ENCODE measurements around the gene SLC4A8.
"Not testable (repeated sequence)": the region's sequence is repeated elsewhere in the genome, so short reads cannot be mapped to it uniquely, and the experiment has no call there.

The SLC4A8 gene

GRCh38 chr12:51430196-51430895 is 5.7 kb downstream of the SLC4A8 start:
- DNase-seq: no peak

DNA sequence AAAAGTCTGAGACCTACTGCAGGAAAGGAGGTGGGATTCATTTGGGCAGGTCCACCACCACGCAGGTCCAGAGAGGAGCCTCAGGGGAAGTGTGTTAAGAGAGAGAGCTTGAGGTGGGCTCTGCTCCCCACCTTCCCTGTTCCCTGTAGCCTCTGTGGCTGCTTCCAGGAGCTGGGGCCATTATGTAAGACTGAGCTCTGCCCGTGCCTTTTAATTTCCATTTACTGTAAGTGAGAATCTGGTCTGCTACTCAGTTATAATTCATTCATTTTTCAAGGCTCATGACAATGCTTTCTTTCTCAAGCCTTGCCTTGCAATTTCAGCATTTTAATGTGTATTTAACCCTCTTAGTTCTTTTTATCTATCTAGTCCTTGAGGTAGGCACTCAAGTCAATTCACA is 8.3 kb downstream of the SLC4A8 start:
- DNase-seq: no peak

GRCh38 chr12:51434305-51434704 is 9.7 kb downstream of the SLC4A8 start:
- DNase-seq: no peak

- DNase-seq: no peak
These were observed 12.8 kb downstream of the SLC4A8 start for GRCh38 chr12:51437431-51437830.

GRCh38 chr12:51439330-51439729 is 14.7 kb downstream of the SLC4A8 start:
- DNase-seq: no peak

GRCh38 chr12:51441583-51441982 is 17.0 kb downstream of the SLC4A8 start:
- DNase-seq: no peak

DNA sequence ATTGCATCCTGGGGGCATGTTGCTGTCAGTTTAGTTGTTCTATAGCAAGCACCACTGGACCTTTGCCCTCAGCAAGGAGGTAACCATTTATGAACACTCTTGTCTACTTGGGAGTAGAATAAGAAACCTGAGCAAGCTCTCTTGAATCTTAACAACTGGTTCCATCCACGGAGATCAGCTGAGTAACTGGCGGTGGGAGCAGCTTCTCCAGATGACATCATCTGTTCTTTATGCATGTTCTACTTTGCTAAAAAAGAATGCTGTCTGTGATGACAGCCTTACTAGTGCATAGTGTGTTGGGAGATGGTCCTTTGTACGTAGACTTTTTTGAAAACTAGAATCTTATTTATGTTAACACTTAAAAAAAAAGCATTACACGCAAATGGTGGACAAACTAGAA is 17.7 kb downstream of the SLC4A8 start:
- no peak for DNase-seq

DNA sequence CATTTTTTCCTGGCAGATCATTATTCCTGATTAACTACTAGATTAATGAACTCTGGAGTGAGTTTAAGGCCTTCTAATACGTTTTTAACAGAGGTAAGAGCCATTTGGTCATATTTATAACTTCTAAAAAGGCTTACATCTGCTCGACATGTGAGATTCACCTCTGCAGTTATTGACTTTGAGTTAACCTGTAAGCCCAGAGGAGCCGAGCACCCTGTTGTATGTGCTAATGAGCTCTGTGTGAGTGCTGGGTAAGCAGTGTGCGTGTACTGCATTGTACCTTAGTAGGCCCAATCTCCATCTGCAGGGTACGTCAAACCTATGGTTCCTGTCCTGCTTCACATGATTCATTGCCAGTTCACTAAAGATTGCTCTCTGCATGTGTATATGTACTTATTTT is 18.9 kb downstream of the SLC4A8 start:
- DNase-seq: no peak

DNA sequence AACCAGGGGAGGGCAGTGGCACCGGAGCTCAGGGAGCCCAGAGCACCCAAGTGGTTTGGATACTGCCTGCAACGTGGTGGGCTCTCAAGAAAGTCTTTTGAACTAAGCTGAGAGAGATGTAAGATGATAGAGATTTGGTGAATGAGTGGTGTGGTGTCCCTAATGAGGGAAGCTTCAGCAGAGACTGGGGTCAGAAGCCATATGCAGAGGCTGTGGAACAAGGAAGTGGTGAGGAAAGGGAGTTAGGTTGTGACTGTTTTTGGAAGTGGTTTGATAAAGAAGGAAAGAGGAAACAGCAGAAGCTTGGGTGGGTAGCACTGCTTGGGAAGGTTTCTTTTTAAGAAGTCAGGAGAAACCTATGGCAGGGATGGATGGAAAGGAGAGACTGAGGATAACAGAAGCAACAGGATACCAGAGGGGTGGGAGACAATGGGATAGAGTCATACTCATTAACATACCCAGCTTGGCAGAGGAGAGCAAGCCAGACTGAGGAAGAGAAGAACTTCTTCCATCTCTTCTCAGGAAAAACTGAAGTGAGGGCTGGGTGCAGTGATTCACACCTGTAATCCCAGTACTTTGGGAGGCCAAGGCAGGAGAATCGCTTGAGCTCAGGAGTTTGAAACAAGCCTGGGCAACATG is 24.1 kb downstream of the SLC4A8 start:
- no peak for DNase-seq

DNA sequence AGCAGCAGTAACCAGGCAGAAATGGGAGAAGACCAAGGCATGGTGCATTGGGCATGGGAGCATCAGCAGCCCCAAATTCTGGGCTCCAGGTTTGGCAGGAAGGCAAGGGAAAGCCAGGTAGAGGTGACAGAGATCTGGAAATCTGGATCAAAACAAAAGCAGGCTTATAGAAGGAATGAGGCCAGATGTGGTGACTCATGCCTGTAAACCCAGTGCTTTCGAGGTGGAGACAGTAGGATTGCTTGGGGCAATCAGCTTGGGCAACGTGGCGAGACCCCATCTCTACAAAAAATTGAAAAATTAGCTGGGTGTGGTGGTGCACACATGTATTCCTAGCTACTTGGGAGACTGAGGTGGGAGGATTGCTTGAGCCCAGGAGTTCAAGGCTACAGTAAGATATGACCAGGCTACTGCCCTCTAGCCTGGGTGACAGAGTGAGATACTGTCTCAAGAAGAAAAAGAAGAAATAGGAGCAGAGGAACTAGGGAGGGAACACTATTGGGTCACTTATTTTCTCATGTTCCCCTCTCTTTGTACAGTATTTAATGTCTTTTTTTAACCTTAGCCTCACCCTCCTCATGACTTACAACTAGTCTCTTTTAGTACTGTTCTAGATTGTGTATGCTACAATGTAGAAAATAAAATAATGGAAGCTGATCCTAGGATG is 25.1 kb downstream of the SLC4A8 start:
- no peak for DNase-seq

GRCh38 chr12:51450333-51450732 is 25.7 kb downstream of the SLC4A8 start:
- DNase-seq: no peak

DNA sequence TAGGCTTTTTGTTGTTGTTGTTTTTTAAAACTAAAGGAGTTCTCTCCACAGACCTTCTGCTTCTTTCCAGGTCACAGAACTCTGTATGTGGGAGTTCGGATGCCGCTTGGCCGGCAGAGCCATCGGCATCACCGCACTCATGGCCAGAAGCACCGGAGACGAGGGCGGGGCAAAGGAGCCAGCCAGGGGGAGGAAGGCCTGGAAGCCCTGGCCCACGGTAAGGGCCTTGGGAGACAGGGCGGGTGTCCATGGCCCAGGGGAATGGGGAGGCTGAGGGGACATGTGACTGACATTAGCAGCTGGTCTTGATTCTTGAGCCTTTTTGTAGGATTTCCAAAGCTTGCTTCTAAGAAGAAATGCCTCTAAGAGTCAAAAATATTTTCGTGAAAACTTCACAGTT is 26.2 kb downstream of the SLC4A8 start:
- DNase-seq: no peak

- DNase-seq: not testable (repeated sequence)
These were observed 29.4 kb downstream of the SLC4A8 start for GRCh38 chr12:51454016-51454415.

DNA sequence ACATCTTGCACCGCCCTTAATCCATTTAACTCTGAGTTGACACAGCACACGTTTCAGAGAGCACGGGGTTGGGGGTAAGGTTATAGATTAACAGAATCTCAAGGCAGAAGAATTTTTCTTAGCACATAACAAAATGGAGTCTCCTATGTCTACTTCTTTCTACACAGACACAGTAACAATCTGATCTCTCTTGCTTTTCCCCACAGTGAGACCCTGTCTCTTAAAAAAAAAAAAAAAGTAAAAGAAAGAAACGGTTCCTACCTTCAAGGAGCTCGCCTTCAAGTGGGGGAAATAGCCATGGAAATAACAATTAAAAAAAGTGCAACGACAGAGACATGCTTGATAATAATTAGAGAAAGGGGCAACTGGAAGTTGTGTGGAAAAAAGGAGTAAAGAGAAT is 30.4 kb downstream of the SLC4A8 start:
- not testable (repeated sequence) for DNase-seq

DNA sequence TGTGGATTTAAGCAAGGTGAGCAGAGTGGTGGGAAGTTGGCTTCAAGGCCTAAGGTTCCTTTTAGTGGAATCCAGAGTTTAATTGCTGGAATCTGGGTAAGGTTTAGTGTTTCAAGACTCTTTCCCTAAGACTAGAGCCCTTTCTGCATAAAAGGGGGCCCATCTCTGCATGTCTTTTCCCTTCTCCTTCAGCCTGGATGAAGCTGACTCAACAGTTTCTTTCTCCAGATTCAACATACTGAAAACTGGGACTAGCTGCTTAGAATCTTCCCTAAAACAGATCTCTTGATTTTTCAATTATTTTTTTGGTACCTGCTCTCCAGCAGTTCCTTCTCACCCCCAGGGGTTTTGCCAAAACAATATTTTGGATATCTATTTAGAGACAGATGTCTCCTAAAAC is 34.0 kb downstream of the SLC4A8 start:
- no peak for DNase-seq

- DNase-seq: no peak
These were observed 35.9 kb downstream of the SLC4A8 start for GRCh38 chr12:51460519-51460918.

- DNase-seq: no peak
These were observed 40.9 kb downstream of the SLC4A8 start for GRCh38 chr12:51465491-51465890.

GRCh38 chr12:51470116-51470515 is 45.5 kb downstream of the SLC4A8 start:
- no peak for DNase-seq

- no peak for DNase-seq
These were observed 46.7 kb downstream of the SLC4A8 start for GRCh38 chr12:51471111-51471864.

GRCh38 chr12:51472984-51473383 is 48.4 kb downstream of the SLC4A8 start:
- DNase-seq: no peak

DNA sequence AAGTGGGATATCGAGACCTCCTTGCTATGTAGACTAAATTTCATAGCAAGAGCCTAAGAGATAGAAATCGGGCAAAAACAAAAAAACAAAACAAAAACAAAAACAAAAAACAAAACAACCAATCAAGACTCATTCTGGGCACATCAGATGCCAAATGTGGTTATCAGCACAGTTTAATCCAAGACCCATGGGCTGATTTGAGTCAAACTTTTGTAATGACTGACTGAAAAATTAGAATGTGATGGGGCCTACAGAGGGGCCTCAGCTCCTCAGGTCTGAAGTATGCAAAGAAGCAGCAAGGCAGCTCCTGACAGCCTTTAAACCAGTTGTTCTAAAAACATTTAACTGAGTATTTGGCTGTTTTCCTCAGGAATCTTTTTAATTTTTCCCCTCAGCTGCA is 49.3 kb downstream of the SLC4A8 start:
- no peak for DNase-seq

DNA sequence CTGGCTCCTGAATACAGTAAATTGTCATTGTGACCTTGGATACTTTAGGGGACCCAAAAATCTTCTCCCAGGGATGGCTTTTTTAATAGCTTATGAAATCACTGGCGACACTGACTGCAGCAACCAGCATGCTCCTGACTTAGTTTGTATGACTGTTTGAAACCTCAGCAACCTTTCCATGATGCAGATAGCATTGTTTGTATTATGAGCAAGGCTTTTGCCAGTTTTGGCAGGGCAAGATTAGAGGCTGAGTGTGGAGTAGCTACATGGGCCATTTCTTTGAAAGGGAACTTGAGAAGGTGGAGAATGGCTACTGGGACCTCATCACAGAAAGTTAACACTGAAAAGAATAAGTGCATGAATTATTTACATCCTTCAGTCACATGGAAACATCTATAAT is 50.9 kb downstream of the SLC4A8 start:
- no peak for DNase-seq

DNA sequence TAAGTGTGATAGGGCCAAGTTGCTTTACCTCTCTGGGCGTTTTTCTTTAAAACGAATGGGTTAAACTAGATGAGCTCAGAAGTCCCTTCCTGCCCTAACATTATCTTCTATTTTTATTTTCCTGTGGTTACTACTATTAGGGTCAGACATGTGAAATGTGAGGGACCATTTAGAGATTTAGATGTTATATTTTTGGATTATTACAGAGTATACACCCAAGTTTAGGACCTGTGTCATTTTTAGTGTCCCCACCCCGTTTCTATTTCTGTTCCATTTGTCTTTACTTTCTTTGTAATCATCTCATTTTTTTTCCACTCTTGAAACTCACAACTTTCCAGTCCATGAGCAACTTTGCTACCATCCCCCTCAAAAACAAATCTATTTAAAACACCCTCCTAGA is 56.3 kb downstream of the SLC4A8 start:
- DNase-seq: no peak
